GM19240 (cell line): ENCODE measurements around the gene NHSL2.
A peak's percentile ranks its signal among the peaks of the same experiment; 100 is the strongest.

Experiments used
- DNase-seq: peaks from one replicate; pipeline ENCODE4 v3.0.0; 2011; ENCODE audit warnings: low spot score; ENCODE audit not compliant: insufficient read length

NHSL2 gene

DNA sequence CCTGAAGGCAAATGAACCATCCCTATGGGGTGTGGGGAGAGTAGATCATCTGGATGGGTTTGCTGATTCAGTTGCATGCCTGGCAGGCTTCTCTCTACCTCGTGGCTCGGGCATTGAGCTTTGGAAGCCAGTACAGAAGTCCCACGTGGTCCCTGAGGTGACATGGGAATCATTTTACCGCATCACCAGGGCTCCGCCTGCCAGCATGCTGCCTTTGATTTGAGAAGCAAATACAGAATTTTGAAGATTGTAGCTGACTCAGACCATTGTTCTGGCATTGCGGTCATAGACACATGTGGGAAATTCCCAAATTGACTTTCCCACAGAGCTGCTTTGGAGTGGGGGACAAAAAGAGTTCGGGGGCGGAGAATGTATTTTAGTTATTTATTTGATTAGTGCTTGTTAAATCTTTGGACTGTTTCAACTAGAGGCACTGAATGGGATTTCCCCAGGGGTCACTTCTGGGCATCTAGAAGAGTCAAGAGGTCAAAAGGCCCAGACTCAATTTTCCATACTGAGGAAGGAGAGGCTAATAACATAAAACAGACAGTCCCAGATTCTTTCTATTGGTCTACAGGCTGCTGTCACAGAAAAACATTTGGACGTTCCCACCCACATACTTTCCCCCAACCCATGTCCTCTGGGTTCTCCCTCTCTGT is 79.3 kb downstream of the NHSL2 start:
- DNase-seq: no peak

GRCh38 chrX:71990518-71990917 is 79.9 kb downstream of the NHSL2 start:
- no peak for DNase-seq

DNA sequence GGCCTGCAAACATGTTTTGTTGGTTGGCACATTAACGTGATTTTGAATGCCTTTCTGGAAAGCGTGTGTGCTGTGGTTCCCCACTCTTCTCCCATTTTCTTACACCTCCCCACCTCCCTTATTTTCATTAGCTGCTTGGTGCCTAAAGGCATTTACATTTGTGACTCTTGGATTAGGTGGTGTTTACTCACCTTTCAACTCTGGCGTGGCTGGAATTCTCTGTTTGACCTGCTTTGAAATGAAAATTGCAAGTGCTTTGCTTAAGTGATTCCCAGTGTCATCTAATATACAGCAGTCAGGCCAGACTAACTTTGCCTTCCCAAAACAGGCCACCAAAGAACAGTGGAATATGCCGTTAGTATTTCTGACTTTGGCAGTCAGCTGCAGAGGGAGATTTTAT is 80.5 kb downstream of the NHSL2 start:
- DNase-seq: no peak

DNA sequence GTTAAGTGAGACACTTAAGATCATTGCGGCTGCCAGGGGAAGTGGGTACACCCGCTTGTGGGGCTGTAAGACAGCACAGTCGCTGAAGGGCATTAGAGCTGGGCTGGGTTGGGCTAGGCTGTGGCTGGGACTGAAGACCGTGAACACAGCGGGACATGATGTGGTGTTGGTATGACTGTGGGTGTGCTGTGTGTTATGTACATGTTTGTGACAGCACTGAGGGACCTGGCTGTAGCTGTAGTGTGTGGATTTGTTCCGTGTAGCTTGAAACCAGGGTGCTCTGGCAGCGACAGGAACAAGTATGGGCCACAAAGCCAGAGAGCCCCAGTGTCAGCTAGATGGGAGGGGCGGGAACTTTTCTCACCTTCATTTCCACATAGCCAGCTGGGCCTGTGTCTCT is 82.1 kb downstream of the NHSL2 start:
- no peak for DNase-seq

DNA sequence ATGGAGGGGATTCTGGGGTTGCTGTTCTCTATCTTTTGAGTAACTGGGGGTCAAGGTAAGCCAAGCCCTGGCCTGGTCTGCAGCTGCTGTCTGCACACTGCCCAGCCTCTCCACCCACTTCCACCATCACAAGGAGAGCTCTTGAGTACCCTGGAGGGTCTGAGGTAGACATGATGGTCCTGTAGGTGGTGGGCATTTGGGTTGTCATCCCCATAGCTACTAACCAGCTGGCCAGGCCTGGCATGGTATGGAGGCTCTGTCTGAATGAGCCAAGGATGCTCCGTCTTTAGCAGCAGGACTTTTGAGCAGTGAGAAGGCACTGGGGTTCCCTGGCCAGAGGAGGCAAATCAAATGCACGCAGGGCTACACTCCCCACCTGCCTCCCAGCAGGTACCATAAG is 82.7 kb downstream of the NHSL2 start:
- no peak for DNase-seq

GRCh38 chrX:71994601-71995000 is 84.0 kb downstream of the NHSL2 start:
- DNase-seq: no peak

GRCh38 chrX:71995122-71995521 is 84.5 kb downstream of the NHSL2 start:
- DNase-seq: no peak

GRCh38 chrX:71996136-71996535 is 85.5 kb downstream of the NHSL2 start:
- DNase-seq: no peak

- DNase-seq: no peak
These were observed 86.2 kb downstream of the NHSL2 start for GRCh38 chrX:71996826-71997225.

GRCh38 chrX:71997320-71997719 is 86.7 kb downstream of the NHSL2 start:
- no peak for DNase-seq

GRCh38 chrX:71998836-71999509 is 88.3 kb downstream of the NHSL2 start:
- peak; percentile 35 for DNase-seq

- DNase-seq: no peak
These were observed 88.9 kb downstream of the NHSL2 start for GRCh38 chrX:71999535-71999934.

- DNase-seq: no peak
These were observed 90.8 kb downstream of the NHSL2 start for GRCh38 chrX:72001471-72001870.

DNA sequence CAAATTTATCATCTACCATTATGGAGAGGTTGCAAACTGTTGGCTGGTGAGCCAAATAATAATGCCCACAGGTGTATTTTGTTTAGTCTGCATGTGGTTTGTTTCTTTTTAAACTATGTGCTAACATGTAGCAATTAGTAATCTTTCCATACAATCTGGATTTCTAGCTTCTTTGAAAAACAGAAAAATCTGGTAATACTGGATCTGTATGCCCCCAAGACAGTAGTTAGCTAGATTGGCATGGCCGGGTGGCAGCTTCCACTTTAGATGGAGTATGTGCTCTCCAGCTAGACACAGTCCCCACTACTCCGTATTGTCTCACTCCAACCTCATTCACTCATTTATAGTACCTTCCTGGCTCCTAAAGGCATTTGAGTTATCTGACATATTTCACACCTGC is 91.3 kb downstream of the NHSL2 start:
- no peak for DNase-seq

DNA sequence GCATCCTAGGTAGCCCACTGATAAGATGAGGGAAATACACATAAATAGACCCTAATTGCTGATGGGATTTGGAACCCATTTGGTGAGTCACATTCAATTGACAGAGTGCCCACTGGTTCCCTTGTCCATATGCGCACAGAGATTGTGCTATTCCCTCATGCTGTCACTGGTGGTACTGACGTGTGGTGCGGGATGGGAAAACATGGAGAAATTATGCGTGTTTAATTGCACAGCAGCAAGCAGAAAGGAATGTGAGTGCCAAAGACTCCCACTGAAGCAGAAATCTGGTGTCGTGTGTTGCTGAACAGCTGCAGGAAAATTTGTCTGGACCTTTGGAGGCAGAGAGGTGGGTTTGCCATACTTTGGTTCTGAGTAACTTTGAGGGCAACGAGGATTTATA is 92.2 kb downstream of the NHSL2 start:
- DNase-seq: no peak

DNA sequence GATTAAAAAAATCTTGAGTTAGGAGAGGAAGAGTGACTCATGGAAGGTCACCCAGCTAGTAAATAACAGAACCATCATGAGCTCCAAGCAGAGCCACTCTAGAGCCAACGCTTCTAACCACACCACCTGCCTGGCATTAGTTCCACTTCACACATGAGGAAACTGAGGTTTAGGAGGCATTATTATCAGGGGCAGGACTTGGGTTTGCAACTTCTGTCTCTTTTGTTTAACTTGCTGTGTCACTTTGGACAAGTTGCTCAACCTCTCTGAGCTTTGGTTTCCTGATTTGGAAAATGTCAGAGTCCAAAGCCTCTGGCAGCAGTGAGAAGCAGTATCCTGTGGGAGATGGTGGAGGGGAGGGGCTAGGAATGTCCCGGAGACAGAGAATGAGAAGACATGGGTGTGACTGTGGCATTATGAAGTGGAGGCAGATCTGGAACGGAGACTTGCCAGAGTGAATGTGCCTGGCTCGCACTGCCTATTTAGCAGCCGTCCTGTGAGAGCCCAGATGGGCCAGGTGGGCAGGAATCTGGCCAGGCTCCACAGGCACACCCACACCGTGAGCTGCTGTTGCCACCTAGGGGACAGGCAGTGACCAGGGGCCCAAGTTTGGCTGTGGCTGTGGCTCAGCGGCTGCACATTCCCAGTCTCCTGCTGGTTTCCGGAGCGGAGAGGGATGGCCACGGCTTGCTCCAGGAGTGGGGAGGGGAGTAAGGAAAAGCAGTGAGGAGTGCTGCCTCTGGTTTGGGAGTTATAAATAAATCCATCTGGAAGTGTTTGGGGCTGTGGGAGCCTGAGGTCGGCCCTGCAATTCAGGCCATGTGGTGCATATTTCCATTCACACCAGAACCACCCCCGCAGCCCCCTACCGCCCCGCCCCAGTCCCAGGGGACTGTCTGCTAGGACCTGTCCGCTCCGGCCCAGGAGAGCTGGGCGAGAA is 93.4 kb downstream of the NHSL2 start:
- no peak for DNase-seq

DNA sequence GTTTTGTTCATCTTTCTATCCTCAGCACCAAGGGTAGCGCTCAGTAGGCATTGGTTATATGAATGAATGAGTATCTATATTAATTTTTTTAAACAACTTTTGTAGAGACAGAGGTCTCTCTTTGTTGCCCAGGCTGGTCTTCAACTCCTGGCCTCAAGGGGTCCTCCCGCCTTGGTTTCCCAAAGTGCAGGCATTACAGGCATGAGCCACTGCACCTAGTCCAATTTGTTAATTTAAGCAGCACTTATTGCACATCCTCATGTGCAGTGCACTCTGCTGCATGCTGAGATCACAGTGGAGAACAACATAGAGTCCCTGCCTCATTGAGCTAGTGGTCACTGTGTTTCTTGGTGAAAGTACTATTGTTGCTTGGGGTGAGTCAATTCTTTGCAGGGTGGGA is 94.4 kb downstream of the NHSL2 start:
- DNase-seq: no peak

GRCh38 chrX:72006461-72006860 is 95.8 kb downstream of the NHSL2 start:
- DNase-seq: no peak

DNA sequence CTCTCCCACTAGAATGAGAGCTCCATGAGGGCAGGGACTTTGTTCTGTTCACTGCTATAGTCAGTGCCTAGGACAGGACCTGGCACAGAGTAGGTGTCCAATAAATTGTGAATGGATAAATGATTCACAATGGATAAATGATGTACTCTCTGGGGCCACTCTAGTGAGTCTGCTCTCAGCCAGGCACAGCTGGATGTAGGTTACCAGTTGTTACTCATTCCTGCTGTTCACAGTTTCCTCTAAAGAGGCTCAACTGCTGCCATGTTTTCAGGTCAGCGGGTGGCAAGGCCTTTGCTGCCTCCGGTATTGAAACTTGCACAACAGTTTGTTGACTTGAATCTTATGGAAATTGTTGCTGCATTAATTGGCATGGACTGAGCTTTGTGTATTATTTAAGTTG is 99.1 kb downstream of the NHSL2 start:
- DNase-seq: no peak

- DNase-seq: no peak
These were observed 101.1 kb downstream of the NHSL2 start for GRCh38 chrX:72011734-72012133.

GRCh38 chrX:72015383-72015782 is 104.7 kb downstream of the NHSL2 start:
- no peak for DNase-seq
